ENCODE measurements around the gene PDE2A.
"Not testable (repeated sequence)": the region's sequence is repeated elsewhere in the genome, so short reads cannot be mapped to it uniquely, and the experiment has no call there.

Gene PDE2A

GRCh38 chr11:72573855-72574445, 100.3 kb downstream of the PDE2A start:
- DNase-seq: no peak

- DNase-seq: no peak
These were observed 101.0 kb downstream of the PDE2A start for GRCh38 chr11:72573072-72573854.

DNA sequence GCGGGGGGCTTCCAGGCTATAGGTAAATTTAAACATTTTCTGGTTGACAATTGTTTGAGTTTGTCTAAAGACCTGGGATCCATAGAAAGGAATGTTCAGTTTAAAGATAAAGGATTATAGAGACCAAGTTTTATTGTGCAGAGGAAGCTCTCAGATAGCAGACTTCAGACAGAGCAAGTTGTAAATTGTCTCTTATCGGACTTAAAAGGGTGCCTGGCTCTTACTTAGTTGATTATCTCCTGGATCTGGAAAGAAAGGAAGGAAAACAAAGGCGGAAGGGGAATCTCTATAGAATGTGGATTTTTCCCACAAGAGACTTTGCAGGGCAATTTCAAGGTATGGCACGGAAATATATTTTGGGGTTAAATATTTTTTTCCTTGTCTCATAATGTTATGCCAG, 101.7 kb downstream of the PDE2A start:
- DNase-seq: not testable (repeated sequence)

- DNase-seq: no peak
These were observed 103.1 kb downstream of the PDE2A start for GRCh38 chr11:72570893-72571661.

DNA sequence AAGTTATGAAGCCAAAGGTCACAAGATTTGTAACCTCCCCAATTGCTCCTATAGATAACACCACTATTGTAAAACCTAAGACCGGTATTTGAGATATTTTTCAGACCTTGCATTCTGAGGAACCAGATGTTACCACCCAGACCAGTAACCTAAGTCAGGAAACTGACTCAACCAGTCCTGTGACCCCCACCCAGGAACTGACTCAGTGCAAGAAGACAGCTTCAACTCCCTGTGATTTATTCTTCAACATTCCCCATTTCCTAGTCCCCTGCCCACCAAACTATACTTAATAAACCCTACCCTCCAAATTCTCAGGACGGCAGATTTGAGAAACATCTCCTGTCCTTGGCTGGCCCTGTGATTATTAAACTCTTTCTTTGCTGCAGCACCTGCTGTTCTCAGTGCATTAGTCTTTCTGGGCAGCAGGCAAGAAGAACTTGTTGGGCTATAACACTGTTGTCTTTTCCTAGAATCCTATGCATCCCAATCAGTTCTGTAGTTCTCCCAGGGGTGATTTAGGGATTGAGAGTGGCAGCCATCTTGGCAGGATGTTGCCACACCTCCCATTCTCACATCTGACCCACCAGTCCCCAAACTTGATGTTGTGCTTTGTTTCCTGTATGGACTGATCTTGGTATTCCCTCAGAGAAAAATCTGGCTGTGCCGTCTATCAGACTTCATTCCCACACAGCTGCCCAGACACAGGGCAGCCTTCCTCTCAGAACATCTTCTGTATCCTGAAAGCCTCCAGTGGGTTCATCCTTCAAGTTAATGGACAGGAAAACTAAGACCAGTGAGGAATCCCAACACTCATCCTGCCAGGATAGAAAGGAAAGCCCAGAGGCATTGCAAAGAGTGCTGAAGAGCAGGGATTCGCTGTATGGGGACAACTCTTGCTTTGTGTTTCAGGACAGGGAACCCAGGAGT, 104.0 kb downstream of the PDE2A start:
- no peak for DNase-seq

DNA sequence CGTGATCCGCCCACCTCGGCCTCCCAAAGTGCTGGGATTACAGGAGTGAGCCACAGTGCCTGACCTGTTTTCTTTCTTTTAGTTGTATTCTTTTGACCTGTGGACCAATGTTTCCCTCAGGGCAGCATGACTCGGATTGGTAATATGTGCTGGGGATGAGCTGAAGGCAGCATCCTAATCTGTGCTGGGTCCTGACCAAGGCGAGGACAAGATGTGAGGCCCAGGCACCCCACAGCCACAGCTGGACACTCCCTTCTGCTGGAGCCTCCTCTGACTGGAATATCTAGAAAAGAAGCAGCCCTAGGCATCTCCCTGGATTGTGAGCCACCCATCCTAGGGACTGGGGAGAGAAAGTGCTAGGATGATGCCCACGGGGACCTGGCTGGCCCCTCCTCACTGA, 105.4 kb downstream of the PDE2A start:
- DNase-seq: no peak

- no peak for DNase-seq
These were observed 111.8 kb downstream of the PDE2A start for GRCh38 chr11:72562431-72562830.

GRCh38 chr11:72561856-72562255, 112.4 kb downstream of the PDE2A start:
- DNase-seq: no peak

DNA sequence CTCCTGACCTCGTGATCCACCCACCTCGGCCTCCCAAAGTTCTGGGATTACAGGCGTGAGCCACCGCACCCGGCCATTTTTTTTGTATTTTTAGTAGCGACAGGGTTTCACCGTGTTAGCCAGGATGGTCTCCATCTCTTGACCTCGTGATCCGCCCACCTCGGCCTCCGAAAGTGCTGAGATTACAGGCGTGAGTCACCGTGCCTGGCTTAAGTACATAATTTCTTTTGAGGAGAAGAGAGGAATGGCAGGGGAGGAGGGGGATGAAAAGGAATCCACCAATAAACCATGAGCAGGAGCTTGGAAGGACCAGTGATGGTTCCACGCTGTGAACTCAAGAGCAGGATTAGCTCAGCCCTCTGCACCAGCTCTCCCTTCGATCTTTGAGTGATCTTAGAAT, 113.4 kb downstream of the PDE2A start:
- not testable (repeated sequence) for DNase-seq

GRCh38 chr11:72556433-72556832, 117.8 kb downstream of the PDE2A start:
- no peak for DNase-seq

GRCh38 chr11:72555014-72555522, 119.2 kb downstream of the PDE2A start:
- DNase-seq: not testable (repeated sequence)

DNA sequence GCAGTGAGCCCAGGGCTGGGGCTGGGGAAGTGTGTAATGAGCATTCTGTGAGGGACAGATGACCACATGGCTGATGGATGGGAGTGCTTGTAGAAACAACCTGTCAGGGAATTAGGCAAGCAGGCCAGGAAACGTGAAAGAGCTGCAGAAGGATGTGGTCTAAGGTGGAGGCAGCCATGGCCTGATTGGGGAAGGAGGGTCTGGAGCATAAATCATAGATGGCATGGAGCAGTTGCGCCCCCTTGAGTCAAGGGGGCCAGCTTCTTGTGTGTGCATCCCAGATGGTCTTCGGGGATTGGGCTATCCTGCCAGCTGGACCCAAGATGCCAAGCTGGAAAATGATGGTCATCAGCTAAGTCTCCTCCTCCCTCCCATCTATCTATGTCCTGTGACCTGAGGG, 120.5 kb downstream of the PDE2A start:
- no peak for DNase-seq

GRCh38 chr11:72552399-72552910, 121.8 kb downstream of the PDE2A start:
- no peak for DNase-seq

GRCh38 chr11:72551571-72551970, 122.7 kb downstream of the PDE2A start:
- no peak for DNase-seq

DNA sequence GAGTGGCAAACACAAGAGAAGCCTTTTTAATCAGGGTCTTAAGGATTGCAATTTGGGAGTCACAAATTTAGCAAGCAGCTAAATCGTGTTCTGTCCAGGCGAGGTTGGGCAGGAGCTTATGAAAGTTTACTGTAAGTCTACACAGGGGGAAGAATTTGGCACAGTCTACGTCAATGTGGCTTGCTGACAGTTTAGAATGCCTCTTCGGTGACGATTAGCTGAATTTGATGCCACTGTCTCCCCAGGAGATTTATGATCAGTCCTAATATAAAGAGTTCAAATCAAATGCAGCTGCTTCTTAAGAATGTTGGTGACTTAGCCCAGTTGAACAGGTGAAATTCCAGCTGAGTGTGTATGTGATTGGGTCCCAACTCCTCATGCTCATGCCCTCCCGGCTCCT, 125.8 kb downstream of the PDE2A start:
- DNase-seq: no peak

- DNase-seq: no peak
These were observed 127.4 kb downstream of the PDE2A start for GRCh38 chr11:72546866-72547265.

GRCh38 chr11:72544589-72544988, 129.6 kb downstream of the PDE2A start:
- DNase-seq: no peak

GRCh38 chr11:72543849-72544542, 130.2 kb downstream of the PDE2A start:
- DNase-seq: no peak

DNA sequence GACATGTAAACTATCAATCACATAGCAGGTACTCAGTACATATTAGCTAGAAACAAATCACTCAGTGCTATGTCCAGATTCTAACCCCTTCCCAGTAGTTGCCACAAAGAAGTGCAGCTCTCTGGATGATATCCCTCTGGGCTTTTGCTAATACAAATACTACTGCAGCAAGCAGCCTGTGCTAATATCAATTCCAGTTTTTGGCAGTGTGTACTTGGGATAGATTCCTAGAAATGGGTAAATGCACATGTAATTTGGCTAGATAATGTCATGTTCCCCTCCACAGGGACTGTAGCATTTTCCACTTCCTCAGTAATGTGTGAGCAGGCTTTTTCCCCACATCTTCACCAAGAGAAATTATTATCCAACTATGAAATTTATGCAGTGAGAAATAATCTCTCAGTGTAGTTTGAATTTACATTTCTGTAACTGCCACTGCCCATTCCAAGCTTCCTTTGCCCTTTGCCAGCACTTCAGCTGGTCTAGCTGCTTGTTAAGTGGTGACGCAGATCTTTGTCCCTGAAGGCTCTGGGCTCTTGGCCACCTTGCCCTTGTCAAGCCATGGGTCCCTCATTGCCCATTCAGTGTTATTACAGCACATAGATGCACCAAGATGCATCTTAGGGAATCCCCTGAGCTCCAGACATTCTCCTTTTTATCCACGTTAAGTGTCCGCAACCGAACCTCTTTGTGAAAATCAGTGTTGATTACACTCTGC, 132.8 kb downstream of the PDE2A start:
- no peak for DNase-seq

GRCh38 chr11:72537051-72537450, 137.2 kb downstream of the PDE2A start:
- DNase-seq: no peak

DNA sequence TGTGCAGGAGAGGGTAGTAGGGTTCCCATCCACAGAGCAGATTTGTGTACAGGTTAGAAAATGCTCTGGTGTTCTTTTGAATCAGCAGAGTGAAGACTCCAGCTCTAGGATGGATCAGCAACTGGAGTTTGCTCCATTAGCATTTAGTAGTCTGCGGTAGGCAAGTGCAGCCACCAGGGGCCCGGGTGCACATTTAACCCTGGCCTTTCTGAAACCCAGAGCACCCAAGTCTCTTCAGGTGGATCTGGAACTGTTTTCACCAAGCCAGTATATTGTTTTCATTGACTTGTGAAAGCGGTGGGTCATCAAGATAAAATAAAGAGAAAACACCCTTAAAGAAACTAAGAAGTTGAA, 139.1 kb downstream of the PDE2A start:
- no peak for DNase-seq
